Right lobe of liver (tissue), 4 donors: ENCODE data around the gene NOC3L.

ENCODE experiments used
- CTCF ChIP-seq, 4 donors: fragments of 200-600 bp in 3 of 4; fragments of 450-650 bp in 1 of 4; IDR thresholded peaks; one replicate each; pipeline versions ENCODE4 v1.5.1 to v1.8.0; 2016 to 2022; ENCODE audit warnings: antibody characterized with exemption in 4 of 4, mild to moderate bottlenecking in 2 of 4
- POLR2A ChIP-seq: fragments of 450-650 bp; IDR thresholded peaks from one replicate; pipeline ENCODE4 v1.6.1; 2017; ENCODE audit warnings: antibody characterized with exemption, mild to moderate bottlenecking
- donor health status: DM: no; HTN: no; CAD: no.
- donor health status: DM: no; HTN: no; CAD: no.
- donor health status: DM: no; HTN: yes; CAD: no.

- TF ChIP-seq POLR2A (peak; percentile 49), CTCF (IDR thresholded peaks at IDR 0.05) (no peak)
Measured at GRCh38 chr10:94403380-94404213, 40.9 kb upstream of the NOC3L start.
